GM18951 (cell line): ENCODE measurements around the gene MALAT1.

Experiments used
- POLR2A ChIP-seq: IDR thresholded peaks from 4 replicates; pipeline ENCODE4 v1.6.1; 2011; ENCODE audit warnings: mild to moderate bottlenecking; ENCODE audit not compliant: insufficient read length, insufficient read depth; ENCODE audit errors: extremely low read depth
- in situ Hi-C: fragments of 300-500 bp; cut with MboI; formaldehyde crosslinking; loops from one replicate; pipeline ENCODE4 v1.12.0; 2022; ENCODE audit warnings: low sequenced_read_pairs, mixed read lengths, inconsistent platforms; ENCODE audit not compliant: unreplicated experiment

MALAT1 gene

GRCh38 chr11:65524014-65524740, 25.3 kb downstream of the MALAT1 start:
- in situ Hi-C loops, result no loop called here
- no peak for TF ChIP-seq POLR2A

- in situ Hi-C loops, result no loop called here
- TF ChIP-seq POLR2A, result peak; percentile 66
Observed at GRCh38 chr11:65524741-65525545, 26.1 kb downstream of the MALAT1 start, which contains the start of gene SCYL1. Gene SCYL1 (plus strand): TSS chr11:65525083. CDS start chr11:65525154, 71 bp downstream.

DNA sequence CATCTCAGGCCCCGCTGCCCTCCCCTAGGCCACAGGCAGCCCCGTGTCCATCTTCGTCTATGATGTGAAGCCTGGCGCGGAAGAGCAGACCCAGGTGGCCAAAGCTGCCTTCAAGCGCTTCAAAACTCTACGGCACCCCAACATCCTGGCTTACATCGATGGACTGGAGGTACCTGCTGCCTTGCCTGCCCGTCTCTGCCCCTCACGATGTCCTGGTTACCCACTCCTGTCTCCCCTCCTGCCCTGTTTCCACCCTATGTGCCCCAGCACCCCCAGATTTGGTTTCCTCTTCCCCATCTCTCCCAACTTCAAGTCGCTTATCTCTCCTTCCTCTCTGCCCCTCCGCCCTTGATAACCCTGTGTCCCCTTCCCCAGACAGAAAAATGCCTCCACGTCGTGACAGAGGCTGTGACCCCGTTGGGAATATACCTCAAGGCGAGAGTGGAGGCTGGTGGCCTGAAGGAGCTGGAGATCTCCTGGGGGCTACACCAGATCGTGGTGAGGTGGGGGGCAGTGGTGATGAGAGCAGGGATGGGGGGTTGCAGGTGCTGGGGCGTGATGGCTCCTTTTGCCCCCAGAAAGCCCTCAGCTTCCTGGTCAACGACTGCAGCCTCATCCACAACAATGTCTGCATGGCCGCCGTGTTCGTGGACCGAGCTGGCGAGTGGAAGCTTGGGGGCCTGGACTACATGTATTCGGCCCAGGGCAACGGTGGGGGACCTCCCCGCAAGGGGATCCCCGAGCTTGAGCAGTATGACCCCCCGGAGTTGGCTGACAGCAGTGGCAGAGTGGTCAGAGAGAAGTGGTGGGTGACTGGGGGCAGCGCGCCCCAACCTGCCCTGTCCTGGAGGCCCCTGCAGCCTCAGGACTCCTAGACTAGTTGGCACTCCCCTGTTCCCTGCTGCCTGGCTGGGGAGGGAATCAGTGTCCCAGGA, 27.0 kb downstream of the MALAT1 start:
- no peak for TF ChIP-seq POLR2A
- in situ Hi-C loops, result no loop called here

DNA sequence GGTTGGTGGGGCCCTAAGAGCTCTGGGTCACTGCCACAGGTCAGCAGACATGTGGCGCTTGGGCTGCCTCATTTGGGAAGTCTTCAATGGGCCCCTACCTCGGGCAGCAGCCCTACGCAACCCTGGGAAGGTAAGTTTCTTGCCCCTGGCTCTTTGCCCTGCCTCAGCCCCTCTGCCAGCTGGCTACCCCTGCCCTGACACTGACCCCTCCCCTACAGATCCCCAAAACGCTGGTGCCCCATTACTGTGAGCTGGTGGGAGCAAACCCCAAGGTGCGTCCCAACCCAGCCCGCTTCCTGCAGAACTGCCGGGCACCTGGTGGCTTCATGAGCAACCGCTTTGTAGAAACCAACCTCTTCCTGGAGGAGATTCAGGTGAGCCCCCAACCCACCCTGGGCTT, 27.9 kb downstream of the MALAT1 start:
- TF ChIP-seq POLR2A, result no peak
- in situ Hi-C loops, result no loop called here

DNA sequence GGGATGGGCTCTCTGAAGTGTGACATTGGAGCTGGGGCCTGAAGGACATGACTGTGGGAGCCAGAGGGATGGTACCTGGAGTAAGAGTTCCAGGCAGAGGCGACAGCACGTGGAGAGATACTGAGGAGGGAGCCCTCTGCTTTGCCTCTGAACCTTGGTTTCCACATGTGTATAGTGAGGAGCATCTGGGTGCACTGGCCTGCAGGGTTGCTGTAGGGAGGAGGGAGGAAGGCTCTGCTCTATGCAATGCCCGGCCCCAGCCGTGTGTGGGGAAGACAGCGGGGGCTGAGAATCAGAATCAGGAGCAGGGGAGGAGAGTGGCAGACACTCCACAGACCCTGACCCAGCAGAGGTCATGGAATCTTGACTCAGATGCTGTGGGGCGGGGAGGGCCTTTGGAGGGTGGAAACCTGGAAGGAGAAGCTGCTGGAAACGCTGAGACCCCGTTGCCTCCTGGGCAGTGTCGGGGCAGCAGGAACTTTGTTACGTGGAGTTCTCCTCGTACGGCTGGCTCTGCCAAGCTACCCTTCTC, 30.0 kb downstream of the MALAT1 start:
- no peak for TF ChIP-seq POLR2A
- in situ Hi-C loops, result no loop called here

DNA sequence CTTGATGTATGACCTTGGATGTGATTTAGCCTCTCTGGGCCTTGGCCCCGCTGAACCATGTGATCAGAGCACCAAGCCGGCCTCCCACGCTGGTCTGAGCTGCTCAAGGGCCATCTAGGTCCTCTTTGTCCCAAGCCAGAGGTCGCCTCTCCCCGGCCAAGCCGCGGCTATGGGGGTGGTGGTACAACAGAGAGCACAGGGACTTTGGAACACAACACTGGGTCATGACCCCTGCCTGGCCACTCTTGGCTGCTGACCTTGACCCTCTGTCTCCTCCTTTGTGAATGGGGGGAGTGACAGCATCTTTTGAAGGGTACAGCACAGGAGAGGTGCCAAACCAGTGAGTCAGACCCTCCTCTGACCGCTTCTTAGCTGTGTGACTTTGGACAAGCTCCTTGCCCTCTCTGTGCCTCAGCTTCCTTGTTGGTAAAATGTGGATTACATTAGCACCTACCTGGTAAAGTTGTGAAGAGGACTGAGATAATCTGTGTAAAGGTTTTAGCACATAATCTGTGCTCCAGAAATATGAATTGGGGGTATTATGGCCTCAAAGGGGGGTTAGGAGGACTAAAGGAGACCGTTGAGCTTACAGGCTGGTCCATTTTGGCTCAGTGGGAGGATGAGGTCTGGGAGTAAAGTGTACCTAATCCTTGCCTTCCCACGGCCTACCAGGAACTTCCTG, 30.8 kb downstream of the MALAT1 start:
- TF ChIP-seq POLR2A, result no peak
- in situ Hi-C loops, result no loop called here

DNA sequence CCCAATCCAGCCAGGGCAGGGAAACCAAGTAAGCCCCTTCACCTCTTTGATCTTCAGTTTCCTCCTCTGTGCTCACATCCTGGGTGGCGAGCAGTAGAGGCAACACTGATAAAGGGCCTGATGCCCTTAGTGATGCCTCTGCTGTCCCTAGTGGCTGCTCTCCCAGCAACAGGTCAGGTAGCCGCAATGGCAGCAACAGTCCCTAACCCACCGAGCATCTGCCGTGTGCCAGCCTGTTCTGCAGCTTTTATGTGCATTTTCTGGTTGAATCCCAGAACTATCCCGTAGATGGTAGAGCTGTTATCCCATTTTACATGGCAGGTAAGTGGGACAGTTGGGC, 31.3 kb downstream of the MALAT1 start:
- TF ChIP-seq POLR2A, result no peak
- in situ Hi-C loops, result no loop called here

GRCh38 chr11:65532388-65533064, 33.7 kb downstream of the MALAT1 start:
- in situ Hi-C loops, result no loop called here
- TF ChIP-seq POLR2A, result no peak

DNA sequence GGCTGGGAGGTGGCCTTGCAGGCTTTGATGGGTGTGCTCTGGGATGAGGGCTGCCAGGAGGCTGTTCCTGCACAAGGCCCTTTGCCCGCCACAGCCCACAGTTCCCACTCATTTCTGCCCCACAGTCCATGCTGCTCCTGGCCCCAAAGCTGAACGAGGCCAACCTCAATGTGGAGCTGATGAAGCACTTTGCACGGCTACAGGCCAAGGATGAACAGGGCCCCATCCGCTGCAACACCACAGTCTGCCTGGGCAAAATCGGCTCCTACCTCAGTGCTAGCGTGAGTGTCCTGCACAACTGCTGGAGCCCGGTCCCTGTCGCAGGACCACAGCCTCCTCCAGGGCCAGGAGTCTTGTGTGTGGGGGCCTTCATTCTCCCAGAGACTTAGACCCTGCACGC, 36.3 kb downstream of the MALAT1 start:
- in situ Hi-C loops, result no loop called here
- TF ChIP-seq POLR2A, result no peak

- in situ Hi-C loops, result no loop called here
- no peak for TF ChIP-seq POLR2A
Observed at GRCh38 chr11:65536412-65537295, 37.8 kb downstream of the MALAT1 start.

DNA sequence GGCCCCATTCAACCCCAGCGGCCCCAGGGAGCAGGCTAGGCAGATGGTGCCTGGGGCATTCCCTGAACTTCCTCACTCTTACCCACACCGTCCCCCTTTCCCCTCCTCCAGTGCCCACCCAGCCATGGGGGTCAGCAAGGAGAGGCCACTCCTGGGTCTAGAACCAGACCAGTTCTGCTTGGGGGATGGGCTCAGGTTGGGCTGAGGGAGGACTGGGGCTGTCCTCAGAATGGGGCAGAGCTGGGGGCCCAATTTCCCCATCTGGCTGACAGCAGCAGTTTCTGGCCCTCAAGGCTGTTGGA, 38.4 kb downstream of the MALAT1 start:
- no peak for TF ChIP-seq POLR2A
- in situ Hi-C loops, result no loop called here
